Measurements from ENCODE around the gene WSB1.

Gene WSB1

GRCh38 chr17:27356091-27356705 is 62.3 kb downstream of the WSB1 start:
- no peak overlapping the region for H3K4me3 ChIP-seq (ENCODE audit: low read depth, low read length)

DNA sequence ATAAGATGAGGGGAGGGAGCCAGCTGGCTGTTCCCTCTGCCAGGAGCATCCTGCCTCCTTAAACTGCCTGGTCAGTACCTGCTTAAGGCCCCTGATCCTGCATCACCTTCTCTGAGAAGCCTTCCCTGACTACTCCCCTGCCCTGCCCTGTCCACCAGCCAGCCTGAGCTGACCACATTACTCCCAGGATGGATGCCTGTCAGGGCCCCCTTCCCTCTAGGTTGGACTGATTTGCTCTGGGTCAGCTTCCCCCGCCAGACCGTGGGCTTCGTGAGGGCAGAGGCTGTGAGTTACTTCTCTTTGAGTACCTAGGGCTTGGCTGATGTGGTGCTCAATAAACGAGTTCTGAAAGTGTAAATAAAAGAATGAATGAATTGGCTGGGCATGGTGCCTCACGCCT is 63.3 kb downstream of the WSB1 start:
- no peak overlapping the region for H3K4me3 ChIP-seq (ENCODE audit: low read depth, low read length)

- H3K4me3 ChIP-seq (ENCODE audit: low read depth, low read length), result no peak overlapping the region
Observed at GRCh38 chr17:27360507-27360906, 66.6 kb downstream of the WSB1 start.

DNA sequence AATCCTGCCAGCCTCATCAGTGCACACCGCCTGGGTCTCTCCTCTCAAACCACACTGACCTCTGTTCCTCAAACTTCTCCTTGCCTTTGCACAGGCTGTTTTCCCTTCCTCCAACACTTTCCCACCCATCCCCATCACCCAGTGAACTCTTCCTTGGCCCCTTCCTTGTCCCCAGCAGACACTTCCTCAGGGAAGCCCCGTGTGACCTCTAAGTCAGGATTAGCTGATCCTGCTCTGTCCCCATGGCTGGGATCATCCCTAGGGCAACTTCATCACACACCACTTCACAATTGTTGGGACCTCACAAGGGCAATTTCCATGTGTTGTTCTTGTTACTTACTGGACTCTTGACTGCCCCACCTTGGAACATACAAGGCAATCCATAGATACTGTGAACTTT is 67.8 kb downstream of the WSB1 start:
- no peak overlapping the region for H3K4me3 ChIP-seq (ENCODE audit: low read depth, low read length)

GRCh38 chr17:27362503-27362902 is 68.6 kb downstream of the WSB1 start:
- no peak overlapping the region for H3K4me3 ChIP-seq (ENCODE audit: low read depth, low read length)

GRCh38 chr17:27362909-27363308 is 69.0 kb downstream of the WSB1 start:
- no peak overlapping the region for H3K4me3 ChIP-seq (ENCODE audit: low read depth, low read length)

DNA sequence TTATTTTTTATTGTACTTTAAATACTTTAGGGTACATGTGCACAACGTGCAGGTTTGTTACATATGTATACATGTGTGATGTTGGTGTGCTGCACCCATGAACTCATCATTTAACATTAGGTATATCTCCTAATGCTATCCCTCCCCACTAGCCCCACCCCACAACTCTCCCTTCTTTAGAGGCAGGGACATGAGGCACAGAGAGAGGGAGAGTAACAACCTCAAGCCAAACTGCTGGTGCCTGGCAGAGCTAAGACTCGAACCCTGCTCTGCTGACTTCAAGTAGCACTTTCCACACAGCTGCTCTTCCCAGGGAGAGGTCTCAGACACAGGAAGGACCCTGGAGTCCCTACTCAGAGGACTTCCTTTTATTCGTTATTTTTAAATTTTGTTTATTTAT is 69.4 kb downstream of the WSB1 start:
- H3K4me3 ChIP-seq (ENCODE audit: low read depth, low read length), result no peak overlapping the region

Measured in iPS-11a (cell line).